T-helper 2 cell treated with Interferon-gamma antibody and Interleukin-4, amounts not matched to agents 5 μg/mL and 100 μg/mL, for 36 hours (primary cell): ENCODE results near the gene TNNI2.
A peak's percentile ranks its signal among the peaks of the same experiment; 100 is the strongest.

ENCODE experiments used
- DNase-seq: peaks from one replicate; pipeline ENCODE4 v3.0.0; 2021; ENCODE audit warnings: low spot score
- H3K27ac Mint-ChIP-seq: one replicate; pipeline ENCODE4 v1.8.0; 2021; ENCODE audit warnings: mild to moderate bottlenecking, mixed read lengths
- H3K27me3 Mint-ChIP-seq: one replicate; pipeline ENCODE4 v1.8.0; 2021; ENCODE audit warnings: low read depth, mixed read lengths
- H3K36me3 Mint-ChIP-seq: one replicate; pipeline ENCODE4 v1.8.0; 2021; ENCODE audit warnings: low read depth, mixed read lengths
- H3K4me1 Mint-ChIP-seq: one replicate; pipeline ENCODE4 v1.8.0; 2021; ENCODE audit warnings: low read depth, mixed read lengths
- H3K4me3 Mint-ChIP-seq: one replicate; pipeline ENCODE4 v1.8.0; 2022; ENCODE audit warnings: mild to moderate bottlenecking, moderate library complexity, mixed read lengths
- H3K9me3 Mint-ChIP-seq: one replicate; pipeline ENCODE4 v1.8.0; 2021; ENCODE audit warnings: mixed read lengths

Gene TNNI2

GRCh38 chr11:1834779-1835670, 3.8 kb upstream of the TNNI2 start, which contains the start of gene SYT8:
Gene SYT8 (plus strand): TSS chr11:1834990. CDS start chr11:1835106, 116 bp downstream.
- no peak within 1 kb of the TSS for H3K4me3 Mint-ChIP-seq
- no peak within 1 kb of the TSS for H3K27ac Mint-ChIP-seq
- H3K36me3 Mint-ChIP-seq, result no peaks in the 10 kb centered on the region
- H3K4me1 Mint-ChIP-seq, result peaks cover 8% of the 10 kb centered on the region
- no peaks in the 10 kb centered on the region for H3K27me3 Mint-ChIP-seq
- no peak for DNase-seq
- H3K9me3 Mint-ChIP-seq, result no peaks in the 10 kb centered on the region

GRCh38 chr11:1835671-1836010, 3.1 kb upstream of the TNNI2 start:
- no peaks in the 10 kb centered on the region for H3K36me3 Mint-ChIP-seq
- H3K4me3 Mint-ChIP-seq, result no peak overlapping the region
- H3K27me3 Mint-ChIP-seq, result no peaks in the 10 kb centered on the region
- H3K4me1 Mint-ChIP-seq, result peaks cover 9% of the 10 kb centered on the region
- DNase-seq, result no peak
- H3K27ac Mint-ChIP-seq, result no peak overlapping the region
- no peaks in the 10 kb centered on the region for H3K9me3 Mint-ChIP-seq

- no peaks in the 10 kb centered on the region for H3K9me3 Mint-ChIP-seq
- H3K4me1 Mint-ChIP-seq, result peaks cover 9% of the 10 kb centered on the region
These were observed 2.5 kb upstream of the TNNI2 start for GRCh38 chr11:1836011-1836945.

GRCh38 chr11:1837171-1838076, 1.4 kb upstream of the TNNI2 start:
- peak; percentile 54 for DNase-seq
- Mint-ChIP-seq H3K4me1 (peaks cover 6% of the 10 kb centered on the region), H3K27me3 (no peaks in the 10 kb centered on the region), H3K27ac (no peak overlapping the region), H3K4me3 (no peak overlapping the region), H3K9me3 (no peaks in the 10 kb centered on the region), H3K36me3 (no peaks in the 10 kb centered on the region)

More at GRCh38 chr11:1836011-1836945, 2.5 kb upstream of the TNNI2 start:
- H3K4me3 Mint-ChIP-seq, result no peak overlapping the region
- no peak for DNase-seq
- no peak overlapping the region for H3K27ac Mint-ChIP-seq
- no peaks in the 10 kb centered on the region for H3K36me3 Mint-ChIP-seq
- no peaks in the 10 kb centered on the region for H3K27me3 Mint-ChIP-seq

- no peak overlapping the region for H3K27ac Mint-ChIP-seq
- H3K9me3 Mint-ChIP-seq, result no peaks in the 10 kb centered on the region
- H3K36me3 Mint-ChIP-seq, result no peaks in the 10 kb centered on the region
- peaks cover 6% of the 10 kb centered on the region for H3K4me1 Mint-ChIP-seq
- no peaks in the 10 kb centered on the region for H3K27me3 Mint-ChIP-seq
- no peak overlapping the region for H3K4me3 Mint-ChIP-seq
- DNase-seq, result no peak
These were observed 730 bp upstream of the TNNI2 start for GRCh38 chr11:1838077-1838425.

GRCh38 chr11:1839204-1839923, 583 bp downstream of the TNNI2 start:
- H3K27ac Mint-ChIP-seq, result peak overlapping the region; percentile 26
- no peaks in the 10 kb centered on the region for H3K27me3 Mint-ChIP-seq
- H3K4me1 Mint-ChIP-seq, result peaks cover 15% of the 10 kb centered on the region
- H3K9me3 Mint-ChIP-seq, result no peaks in the 10 kb centered on the region
- no peaks in the 10 kb centered on the region for H3K36me3 Mint-ChIP-seq
- DNase-seq, result no peak
- H3K4me3 Mint-ChIP-seq, result peak overlapping the region; percentile 12

GRCh38 chr11:1839924-1840779, 1.4 kb downstream of the TNNI2 start:
- no peaks in the 10 kb centered on the region for H3K9me3 Mint-ChIP-seq
- H3K36me3 Mint-ChIP-seq, result no peaks in the 10 kb centered on the region
- H3K27ac Mint-ChIP-seq, result peak overlapping the region; percentile 31
- peaks cover 23% of the 10 kb centered on the region for H3K4me1 Mint-ChIP-seq
- peak overlapping the region; percentile 12 for H3K4me3 Mint-ChIP-seq
- no peaks in the 10 kb centered on the region for H3K27me3 Mint-ChIP-seq
- DNase-seq, result no peak

- H3K36me3 Mint-ChIP-seq, result no peaks in the 10 kb centered on the region
- H3K4me1 Mint-ChIP-seq, result peaks cover 27% of the 10 kb centered on the region
- DNase-seq, result no peak
- no peaks in the 10 kb centered on the region for H3K27me3 Mint-ChIP-seq
- no peak overlapping the region for H3K4me3 Mint-ChIP-seq
- no peak overlapping the region for H3K27ac Mint-ChIP-seq
- no peaks in the 10 kb centered on the region for H3K9me3 Mint-ChIP-seq
These were observed 2.1 kb downstream of the TNNI2 start for GRCh38 chr11:1840780-1841480.

GRCh38 chr11:1841511-1842148, 2.8 kb downstream of the TNNI2 start:
- H3K36me3 Mint-ChIP-seq, result no peaks in the 10 kb centered on the region
- H3K4me1 Mint-ChIP-seq, result peaks cover 30% of the 10 kb centered on the region
- H3K4me3 Mint-ChIP-seq, result no peak overlapping the region
- DNase-seq, result no peak
- H3K27ac Mint-ChIP-seq, result no peak overlapping the region
- H3K9me3 Mint-ChIP-seq, result no peaks in the 10 kb centered on the region
- no peaks in the 10 kb centered on the region for H3K27me3 Mint-ChIP-seq

GRCh38 chr11:1842149-1843097, 3.6 kb downstream of the TNNI2 start:
- DNase-seq, result no peak
- H3K36me3 Mint-ChIP-seq, result no peaks in the 10 kb centered on the region
- peak overlapping the region; percentile 86 for H3K27ac Mint-ChIP-seq
- no peaks in the 10 kb centered on the region for H3K9me3 Mint-ChIP-seq
- peak overlapping the region; percentile 75 for H3K4me3 Mint-ChIP-seq
- H3K4me1 Mint-ChIP-seq, result peaks cover 33% of the 10 kb centered on the region
- H3K27me3 Mint-ChIP-seq, result no peaks in the 10 kb centered on the region

GRCh38 chr11:1843098-1843473, 4.3 kb downstream of the TNNI2 start:
- Mint-ChIP-seq H3K27me3 (no peaks in the 10 kb centered on the region), H3K36me3 (no peaks in the 10 kb centered on the region), H3K4me3 (peak overlapping the region; percentile 75), H3K9me3 (no peaks in the 10 kb centered on the region), H3K4me1 (peaks cover 37% of the 10 kb centered on the region), H3K27ac (peak overlapping the region; percentile 86)
- no peak for DNase-seq
